Measurements from ENCODE around the gene ODF4.
"Not testable (repeated sequence)": the region's sequence is repeated elsewhere in the genome, so short reads cannot be mapped to it uniquely, and the experiment has no call there.

Gene ODF4

DNA sequence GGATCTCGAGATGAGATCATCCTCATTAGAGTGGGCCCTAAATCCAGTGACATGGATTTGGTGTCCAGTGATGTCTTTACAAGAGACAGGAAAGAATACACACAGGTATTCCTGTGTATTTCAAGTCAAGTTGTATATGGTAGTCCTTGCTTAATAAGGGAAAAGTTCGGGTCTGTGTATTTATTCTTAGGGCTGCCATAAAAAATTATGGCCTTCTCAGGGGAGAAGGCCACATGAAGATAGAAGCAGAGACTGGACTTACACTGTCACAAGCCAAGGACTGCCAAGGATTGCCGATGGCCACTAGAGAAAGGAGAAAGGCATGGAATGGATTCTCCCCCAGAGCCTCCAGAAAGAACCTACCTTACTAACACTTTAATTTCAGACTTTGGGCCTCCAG lies 28.6 kb downstream of the ODF4 start:
- DNase-seq (ENCODE audit: low read depth in 2 of 2), result no peak

- DNase-seq (ENCODE audit: low read depth in 2 of 2), result no peak
These were observed 30.3 kb downstream of the ODF4 start for GRCh38 chr17:8369944-8370343.

GRCh38 chr17:8371786-8372185 lies 32.1 kb downstream of the ODF4 start:
- DNase-seq (ENCODE audit: low read depth in 2 of 2), result no peak

DNA sequence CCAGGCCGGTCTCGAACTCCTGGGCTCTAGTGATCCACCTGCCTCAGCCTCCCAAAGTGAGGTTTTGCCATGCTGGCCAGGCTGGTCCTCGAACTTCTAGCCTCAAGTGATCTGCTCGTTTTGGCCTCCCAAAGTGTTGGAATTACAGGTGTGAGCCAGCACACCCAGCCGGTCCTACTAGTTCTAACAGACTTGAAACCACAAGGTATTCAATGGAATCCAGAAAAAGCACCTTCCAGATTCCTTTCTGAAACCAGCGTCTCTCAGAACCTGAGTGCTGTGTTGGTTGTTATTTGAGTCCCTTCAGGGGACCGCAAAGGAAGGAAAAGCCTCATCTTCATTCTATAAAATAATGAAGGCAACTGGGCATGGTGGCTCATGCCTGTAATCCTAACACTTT lies 32.8 kb downstream of the ODF4 start:
- no peak for DNase-seq (ENCODE audit: low read depth in 2 of 2)

GRCh38 chr17:8373856-8374255 lies 34.2 kb downstream of the ODF4 start:
- not testable (repeated sequence) for DNase-seq (ENCODE audit: low read depth in 2 of 2)

DNA sequence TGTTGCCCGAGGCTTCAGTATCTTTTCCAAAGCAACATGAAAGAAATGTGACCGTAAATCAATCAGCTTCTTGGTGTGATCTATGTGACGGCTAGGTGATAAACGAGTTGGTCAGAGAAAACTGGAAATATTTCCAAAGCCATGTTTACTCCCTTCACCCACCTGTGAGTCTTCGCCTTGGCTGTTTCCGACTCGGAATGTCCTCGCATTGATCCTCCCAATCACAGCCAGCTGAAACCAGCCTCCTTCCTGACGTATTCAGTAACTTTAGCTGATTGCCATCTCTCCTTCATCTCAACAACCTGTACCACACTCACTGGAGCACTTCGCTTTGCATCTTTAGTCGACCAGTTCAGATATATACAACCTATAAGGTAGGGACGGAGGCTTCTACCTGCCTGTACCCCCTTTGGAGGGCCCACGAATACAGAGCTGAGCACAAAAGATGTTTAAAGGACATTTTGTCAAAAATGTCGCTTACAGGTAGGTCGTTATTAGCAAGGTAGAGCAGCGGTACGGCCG lies 36.2 kb downstream of the ODF4 start:
- DNase-seq (ENCODE audit: low read depth in 2 of 2), result no peak

GRCh38 chr17:8376271-8377067 lies 36.8 kb downstream of the ODF4 start, which contains the start of gene KRABD2:
TSS of gene KRABD2 (minus strand) at chr17:8376704.
- peak; percentile 83 for DNase-seq (ENCODE audit: low read depth in 2 of 2)

DNA sequence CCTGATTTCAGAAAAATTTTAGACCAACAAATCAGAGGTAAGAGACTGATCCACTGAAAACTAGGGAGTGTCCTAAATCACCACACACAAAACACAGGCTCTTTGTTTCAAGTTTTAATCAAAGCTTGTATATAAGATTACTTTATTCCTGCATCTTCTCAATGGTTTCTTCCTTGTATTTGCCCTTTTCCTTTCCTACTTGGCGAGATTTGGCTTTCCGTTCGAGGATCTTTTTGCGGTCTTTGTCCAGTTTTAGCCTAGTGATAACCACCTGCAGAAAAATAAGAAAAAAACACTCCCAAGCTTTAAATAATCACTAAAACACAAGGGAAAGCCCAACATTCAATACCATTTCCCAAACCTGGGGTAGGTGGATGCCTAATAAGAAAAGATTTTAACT lies 37.8 kb downstream of the ODF4 start:
- DNase-seq (ENCODE audit: low read depth in 2 of 2), result no peak

- DNase-seq (ENCODE audit: low read depth in 2 of 2), result not testable (repeated sequence)
These were observed 38.5 kb downstream of the ODF4 start for GRCh38 chr17:8378117-8378516.

GRCh38 chr17:8380049-8380448 lies 40.4 kb downstream of the ODF4 start:
- no peak for DNase-seq (ENCODE audit: low read depth in 2 of 2)

- DNase-seq (ENCODE audit: low read depth in 2 of 2), result no peak
These were observed 42.6 kb downstream of the ODF4 start for GRCh38 chr17:8382052-8382879.

GRCh38 chr17:8382880-8383142 lies 43.2 kb downstream of the ODF4 start:
- no peak for DNase-seq (ENCODE audit: low read depth in 2 of 2)

GRCh38 chr17:8383143-8383822 lies 43.6 kb downstream of the ODF4 start, which contains the start of gene RPL26:
TSS of gene RPL26 (minus strand) at chr17:8383193. CDS start at chr17:8382310, 883 bp downstream.
- peak; percentile 83 to 85 for DNase-seq (ENCODE audit: low read depth in 2 of 2)

GRCh38 chr17:8384801-8385378 lies 45.2 kb downstream of the ODF4 start:
- no peak for DNase-seq (ENCODE audit: low read depth in 2 of 2)

GRCh38 chr17:8386841-8387240 lies 47.2 kb downstream of the ODF4 start:
- DNase-seq (ENCODE audit: low read depth in 2 of 2), result no peak

DNA sequence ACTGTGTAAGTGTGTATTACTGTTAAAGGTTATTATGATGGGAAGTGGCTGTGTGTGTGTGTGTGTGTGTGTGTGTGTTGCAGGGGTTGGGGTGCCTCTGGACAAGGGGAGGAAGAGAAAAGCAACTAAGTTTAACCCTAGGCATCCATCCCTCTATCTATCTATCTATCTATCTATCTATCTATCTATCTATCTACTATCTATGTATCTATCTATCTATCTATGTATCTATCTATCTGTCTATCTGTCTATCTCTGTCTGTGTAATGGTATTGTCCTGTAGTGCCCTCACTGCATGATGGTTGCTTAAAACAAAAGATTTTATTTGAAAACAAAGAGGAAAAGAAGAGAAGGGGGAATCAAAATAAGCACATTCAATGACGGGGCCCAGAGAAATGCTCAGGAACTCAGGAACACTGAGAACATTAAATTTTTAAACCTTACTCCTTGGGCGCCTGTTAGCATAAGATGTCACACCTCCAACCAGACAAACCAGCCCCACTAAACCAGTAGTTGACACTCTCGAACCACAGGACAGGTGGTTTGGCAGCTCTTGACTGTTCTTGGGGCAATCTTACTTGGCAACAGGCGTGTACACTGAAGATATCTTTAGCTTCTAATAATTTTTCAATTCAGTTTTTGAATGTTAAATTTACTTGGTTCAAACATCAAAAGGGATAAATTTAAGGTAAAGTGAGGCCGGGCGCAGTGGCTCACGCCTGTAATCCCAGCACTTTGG lies 48.4 kb downstream of the ODF4 start:
- no peak for DNase-seq (ENCODE audit: low read depth in 2 of 2)

GRCh38 chr17:8391711-8392110 lies 52.1 kb downstream of the ODF4 start:
- no peak for DNase-seq (ENCODE audit: low read depth in 2 of 2)

- DNase-seq (ENCODE audit: low read depth in 2 of 2), result no peak
These were observed 52.6 kb downstream of the ODF4 start for GRCh38 chr17:8392274-8392673.

- no peak for DNase-seq (ENCODE audit: low read depth in 2 of 2)
These were observed 53.2 kb downstream of the ODF4 start for GRCh38 chr17:8392674-8393469.

- no peak for DNase-seq (ENCODE audit: low read depth in 2 of 2)
These were observed 54.0 kb downstream of the ODF4 start for GRCh38 chr17:8393470-8394231.

Data from stimulated activated CD8-positive, alpha-beta memory T cell treated with anti-CD3 and anti-CD28 coated beads, Interleukin-7, amount 100 ng/mL, for 1 hour (primary cell).